Measurements from ENCODE around the gene CHMP6.

Gene CHMP6

DNA sequence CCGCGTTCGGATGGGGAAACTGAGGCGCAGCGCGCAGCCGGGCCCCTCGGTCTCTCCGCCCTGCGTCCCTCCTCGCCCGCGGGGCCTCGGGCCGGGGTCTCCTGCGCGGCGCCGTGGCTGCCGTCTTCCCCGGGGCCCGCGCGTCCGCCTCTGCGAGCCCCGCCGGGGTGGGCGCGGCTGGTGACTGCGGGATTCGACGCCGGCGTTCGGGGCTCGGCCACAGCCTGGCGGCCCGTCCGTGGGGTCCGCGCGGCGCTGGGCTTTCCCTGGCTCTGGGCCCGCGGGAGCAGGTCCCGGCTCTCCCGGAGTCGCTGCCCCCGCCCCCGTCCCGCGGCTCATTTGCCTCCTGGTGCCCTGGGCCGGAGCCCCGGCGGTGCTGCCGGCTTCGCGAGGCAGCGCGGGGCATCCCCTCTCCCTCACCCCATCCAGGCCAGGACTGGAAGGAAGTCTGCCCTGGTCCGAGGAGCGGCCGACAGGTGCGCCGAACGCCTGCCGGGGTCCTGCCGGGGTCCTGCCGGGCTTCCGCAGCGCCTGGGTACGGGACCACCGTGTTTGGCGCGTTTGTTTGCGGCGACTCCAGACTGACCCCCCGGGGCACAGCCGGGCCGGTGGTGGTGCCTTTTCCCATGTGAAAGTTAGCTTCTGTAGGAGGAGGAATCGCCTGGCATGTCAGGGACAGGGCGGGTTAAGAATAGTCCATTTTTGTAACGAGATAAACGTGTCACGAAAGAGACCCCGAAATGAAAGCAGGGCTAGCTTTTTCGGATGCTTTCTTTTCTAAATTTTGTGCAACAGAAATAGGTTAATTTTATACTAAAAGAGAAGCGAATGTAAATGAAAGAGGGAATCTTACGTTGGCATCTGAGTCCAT, 671 bp downstream of the CHMP6 start:
- peak overlapping the region; percentile 70 for H3K27ac ChIP-seq

DNA sequence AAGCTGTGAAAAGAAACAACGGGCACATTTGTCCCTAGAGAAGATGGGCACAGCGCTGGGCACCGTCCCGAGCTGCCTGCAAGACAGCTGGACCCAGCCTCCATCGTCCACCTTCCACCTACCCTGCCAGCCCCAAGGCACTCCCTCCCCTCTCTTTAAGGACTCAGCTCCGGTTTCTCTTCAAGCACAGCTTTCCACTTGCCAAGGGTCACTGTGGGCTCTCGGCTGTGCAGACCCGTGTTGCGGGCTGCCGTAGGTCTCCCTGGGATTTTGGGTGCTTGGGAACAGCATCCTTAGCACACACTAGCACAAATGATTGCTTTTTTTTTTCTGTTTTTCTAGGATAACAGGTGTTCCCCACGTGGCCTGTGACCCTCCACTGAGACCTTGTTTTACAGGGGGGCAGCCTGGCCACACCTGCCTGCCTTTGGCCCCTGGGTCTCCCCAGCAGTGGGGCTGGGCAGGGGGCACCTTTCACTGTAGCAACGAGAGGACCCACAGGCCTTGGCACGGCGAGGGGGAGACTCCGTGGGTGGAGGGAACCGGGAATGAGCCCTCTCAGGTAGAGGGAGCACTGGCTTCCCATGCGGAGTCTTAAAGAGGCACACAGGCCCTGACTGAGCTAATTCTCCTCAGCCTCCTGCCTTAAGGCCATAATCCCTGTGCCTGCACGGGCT, 1.4 kb downstream of the CHMP6 start:
- no peak overlapping the region for H3K27ac ChIP-seq
- TF ChIP-seq, protein P1, sequence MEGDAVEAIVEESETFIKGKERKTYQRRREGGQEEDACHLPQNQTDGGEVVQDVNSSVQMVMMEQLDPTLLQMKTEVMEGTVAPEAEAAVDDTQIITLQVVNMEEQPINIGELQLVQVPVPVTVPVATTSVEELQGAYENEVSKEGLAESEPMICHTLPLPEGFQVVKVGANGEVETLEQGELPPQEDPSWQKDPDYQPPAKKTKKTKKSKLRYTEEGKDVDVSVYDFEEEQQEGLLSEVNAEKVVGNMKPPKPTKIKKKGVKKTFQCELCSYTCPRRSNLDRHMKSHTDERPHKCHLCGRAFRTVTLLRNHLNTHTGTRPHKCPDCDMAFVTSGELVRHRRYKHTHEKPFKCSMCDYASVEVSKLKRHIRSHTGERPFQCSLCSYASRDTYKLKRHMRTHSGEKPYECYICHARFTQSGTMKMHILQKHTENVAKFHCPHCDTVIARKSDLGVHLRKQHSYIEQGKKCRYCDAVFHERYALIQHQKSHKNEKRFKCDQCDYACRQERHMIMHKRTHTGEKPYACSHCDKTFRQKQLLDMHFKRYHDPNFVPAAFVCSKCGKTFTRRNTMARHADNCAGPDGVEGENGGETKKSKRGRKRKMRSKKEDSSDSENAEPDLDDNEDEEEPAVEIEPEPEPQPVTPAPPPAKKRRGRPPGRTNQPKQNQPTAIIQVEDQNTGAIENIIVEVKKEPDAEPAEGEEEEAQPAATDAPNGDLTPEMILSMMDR (conservative IDR thresholded peaks at IDR 0.05): no peak
- TF ChIP-seq ZFX (IDR thresholded peaks at IDR 0.05): no peak

More for the DNA sequence above, 671 bp downstream of the CHMP6 start:
- TF ChIP-seq, protein P1 (conservative IDR thresholded peaks at IDR 0.05): no peak
- peak; percentile 84; the same call in 1 of the 2 replicates for TF ChIP-seq ZFX (IDR thresholded peaks at IDR 0.05)

DNA sequence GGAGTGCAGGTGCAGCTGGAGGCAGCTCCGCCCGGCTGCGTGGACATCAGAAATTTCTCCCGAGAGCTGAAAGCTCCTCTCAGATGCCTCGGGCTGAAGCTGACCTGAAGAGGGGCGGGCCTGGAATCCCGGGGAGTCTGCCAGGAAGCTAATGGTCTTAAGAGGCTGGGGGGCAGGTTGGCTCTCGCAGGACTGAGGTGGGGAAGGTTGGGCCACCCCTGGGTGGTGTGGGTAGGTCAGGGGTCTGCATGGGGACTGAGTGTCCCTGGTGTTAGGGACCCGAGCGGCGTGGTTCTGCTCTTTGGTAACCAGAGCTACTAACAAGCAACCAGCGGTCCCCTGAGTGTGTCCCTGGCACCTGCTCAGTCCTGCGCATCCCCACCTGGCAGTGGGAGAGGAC, 3.5 kb downstream of the CHMP6 start:
- TF ChIP-seq, protein P1 (conservative IDR thresholded peaks at IDR 0.05): no peak
- TF ChIP-seq ZFX (IDR thresholded peaks at IDR 0.05): no peak
- no peak overlapping the region for H3K27ac ChIP-seq

DNA sequence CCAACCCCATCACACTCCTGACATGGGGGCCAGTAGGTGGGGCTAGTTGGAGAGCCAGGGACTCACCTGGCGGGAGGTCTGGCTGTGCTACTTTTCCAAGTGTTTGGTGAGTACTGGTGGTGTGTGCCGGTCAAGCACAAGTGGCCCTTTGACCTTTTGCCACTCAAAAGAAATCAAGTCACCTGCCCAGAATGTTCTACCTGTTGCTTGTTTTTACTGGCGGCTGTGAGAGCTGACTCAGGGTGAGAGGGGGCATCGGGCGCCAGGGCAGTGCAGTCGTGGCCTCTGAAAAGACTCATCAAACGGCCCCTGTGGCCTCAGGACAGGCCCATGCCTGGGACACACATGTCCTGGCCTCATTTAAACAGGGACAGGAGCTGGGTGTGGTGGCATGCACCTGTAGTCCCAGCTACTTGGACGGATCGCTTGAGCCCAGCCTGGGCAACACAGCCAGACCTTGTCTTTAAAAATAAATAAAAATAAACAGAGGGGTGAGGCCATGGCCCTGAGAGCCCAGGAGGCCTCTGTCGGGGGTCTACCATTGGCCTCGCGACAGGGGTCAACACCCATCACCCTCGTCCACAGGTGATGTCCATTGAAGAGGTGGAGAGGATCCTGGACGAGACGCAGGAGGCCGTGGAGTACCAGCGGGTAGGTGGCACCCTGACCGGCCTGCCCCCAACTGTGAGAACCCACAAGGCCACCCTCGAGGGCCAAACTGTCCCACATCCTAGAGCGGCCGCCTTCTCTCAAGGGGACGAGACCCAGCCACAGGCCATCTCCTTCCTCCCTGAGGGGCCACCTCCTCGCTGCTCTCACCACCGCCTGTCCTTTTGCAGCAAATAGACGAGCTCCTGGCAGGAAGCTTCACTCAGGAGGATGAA, 5.0 kb downstream of the CHMP6 start:
- H3K27ac ChIP-seq: no peak overlapping the region
- TF ChIP-seq, protein P1 (conservative IDR thresholded peaks at IDR 0.05): no peak
- no peak for TF ChIP-seq ZFX (IDR thresholded peaks at IDR 0.05)

DNA sequence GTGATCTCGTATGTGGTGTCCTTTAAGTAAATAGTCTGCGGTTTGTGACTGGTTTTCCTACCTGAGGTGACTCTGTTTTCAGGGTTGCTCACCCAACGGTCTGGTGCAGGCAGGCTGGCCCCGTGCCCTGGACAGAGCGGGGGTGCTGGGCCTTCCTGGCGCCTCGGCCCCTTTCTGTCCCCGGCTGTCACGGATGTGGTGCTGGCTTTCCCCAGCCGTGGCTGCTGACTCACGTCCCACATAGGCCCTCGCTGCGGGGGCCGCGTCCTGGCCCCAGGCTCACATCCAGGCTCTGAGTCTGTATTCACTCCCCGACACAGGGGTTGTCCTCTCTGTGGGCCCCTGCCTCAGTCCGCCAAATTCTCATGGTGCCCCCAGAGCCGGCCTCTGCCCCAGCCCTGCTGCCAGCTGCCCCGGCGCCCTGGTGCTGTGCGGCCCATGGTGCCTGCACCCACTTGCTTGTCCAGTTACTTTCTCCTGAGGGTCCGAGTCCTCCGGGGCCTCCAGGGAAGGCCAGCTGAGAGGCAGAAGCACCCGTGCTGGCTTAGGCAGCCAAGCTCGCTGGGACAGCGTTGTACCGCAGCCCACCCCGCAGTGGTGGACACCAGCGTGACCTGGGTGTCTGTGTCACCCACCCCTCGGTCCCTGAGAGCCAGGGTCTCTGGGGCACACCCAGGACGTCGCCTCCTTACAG, 5.9 kb downstream of the CHMP6 start:
- H3K27ac ChIP-seq: no peak overlapping the region
- TF ChIP-seq, protein P1 (conservative IDR thresholded peaks at IDR 0.05): no peak
- no peak for TF ChIP-seq ZFX (IDR thresholded peaks at IDR 0.05)

DNA sequence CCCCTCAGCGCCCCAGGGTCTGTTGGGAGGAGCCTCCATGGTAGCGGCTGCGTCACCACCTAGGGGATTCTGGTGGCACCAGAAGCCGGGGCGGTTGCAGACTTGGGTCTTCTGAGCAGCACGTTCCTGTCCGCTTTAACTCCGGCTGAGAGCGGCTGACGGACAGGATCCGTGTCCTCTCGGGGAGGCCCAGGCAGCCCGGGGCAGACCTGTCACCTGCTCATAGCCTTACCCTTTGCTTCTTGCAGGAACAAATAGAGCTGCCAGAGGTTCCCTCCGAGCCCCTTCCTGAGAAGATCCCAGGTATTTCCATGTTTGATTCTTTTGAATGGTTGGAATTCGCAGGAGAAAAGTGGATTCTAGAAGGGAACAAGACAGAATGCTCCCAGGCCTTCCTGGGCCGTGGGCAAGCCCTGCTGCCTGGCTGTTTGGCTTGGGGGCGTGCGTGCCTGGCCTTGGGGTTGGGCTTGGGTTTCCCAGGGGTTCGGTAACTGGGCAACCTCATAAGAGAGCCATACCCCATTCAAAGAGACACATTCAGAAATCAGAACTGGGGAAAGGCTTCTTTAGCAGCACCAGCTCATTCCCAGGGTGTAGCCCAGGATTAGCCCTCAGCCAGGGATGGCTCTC, 6.6 kb downstream of the CHMP6 start:
- TF ChIP-seq ZFX (IDR thresholded peaks at IDR 0.05): no peak
- TF ChIP-seq, protein P1 (conservative IDR thresholded peaks at IDR 0.05): no peak
- no peak overlapping the region for H3K27ac ChIP-seq
